H1 (cell line): ENCODE data around the gene MYOCOS. TPM values are rescaled to one million over a fixed set of nuclear protein-coding genes. Genes with fewer than 3 reads are reported as not detected.

Source experiments
- CHD7 ChIP-seq: fragments of 300-600 bp; sonication (generic); IDR thresholded peaks from 2 replicates; pipeline ENCODE4 v1.7.1; 2012; ENCODE audit warnings: low read length, moderate library complexity, mild to moderate bottlenecking, inconsistent platforms; ENCODE audit not compliant: insufficient replicate concordance
- JUND ChIP-seq: IDR thresholded peaks from 2 replicates; pipeline ENCODE4 v1.6.1; 2011; ENCODE audit warnings: mild to moderate bottlenecking, improper control_type of control experiment, low read length
- polyA plus RNA-seq, 7 experiments: library from polyadenylated mRNA; depleted of rRNA in 3 of 7; stranded (reverse) in 5 of 7; unstranded in 2 of 7; fragments of >200 nt in 5 of 7; fragments of 200-250 nt in 2 of 7; gene quantifications; 1 replicate in 5 of 7; 2 replicates in 1 of 7; 4 replicates in 1 of 7; pipeline versions ENCODE4 v1.2.1 to v1.2.3, GENCODE V29; 2011 to 2013; ENCODE audit warnings: missing spikeins in 2 of 7, mixed read lengths in 2 of 7
- total RNA-seq: library from RNA; stranded (reverse); fragmentation: NEBNext Ultra II Directional; extraction: Animal tissue kit (Norgen Biotek cat#: 25700); gene quantifications from 2 replicates; pipeline ENCODE4 v1.2.1, GENCODE V29; 2021

MYOCOS gene
- total and polyA plus RNA-seq, 2 of the 8 experiments (the other 6 are each of a cell fraction or from before 2014, with no cell fraction given): not detected

DNA sequence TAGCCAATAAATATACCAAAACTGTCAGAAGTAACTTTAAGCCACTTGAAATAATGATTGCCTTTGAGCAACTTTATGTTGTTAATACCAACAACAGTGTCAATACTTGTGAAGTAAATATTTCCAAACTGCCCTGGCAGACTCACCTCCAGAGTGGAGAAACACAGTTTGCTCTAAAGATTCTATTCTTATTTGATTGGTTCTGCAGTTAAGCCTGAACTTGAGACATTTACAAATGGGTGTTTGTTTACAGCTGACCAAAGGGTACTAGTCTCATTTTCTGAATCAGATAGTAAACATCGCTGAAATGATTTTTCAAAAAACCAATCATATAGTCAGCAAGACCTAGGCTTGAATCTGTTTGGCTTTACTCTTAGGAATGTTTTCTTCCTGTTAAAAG lies 31.8 kb downstream of the MYOCOS start (continued):
- TF ChIP-seq CHD7: no peak
- no peak for TF ChIP-seq JUND
- TF ChIP-seq, all 59 proteins: peak for 0
